Measurements from ENCODE around the gene SAA2.
"Not testable (repeated sequence)": the region's sequence is repeated elsewhere in the genome, so short reads cannot be mapped to it uniquely, and the experiment has no call there.

Gene SAA2

GRCh38 chr11:18248561-18248960 lies at the start of gene SAA2:
TSS of gene SAA2 (minus strand) at chr11:18248668. CDS start at chr11:18248011, 657 bp downstream.
- DNase-seq, result no peak

- DNase-seq, result no peak
These were observed 46.8 kb upstream of the SAA2 start for GRCh38 chr11:18295316-18295715.

- no peak for DNase-seq
These were observed 46.4 kb upstream of the SAA2 start for GRCh38 chr11:18294862-18295261.

- DNase-seq, result no peak
These were observed 40.4 kb upstream of the SAA2 start for GRCh38 chr11:18288911-18289310.

GRCh38 chr11:18285841-18286240 lies 37.4 kb upstream of the SAA2 start:
- no peak for DNase-seq

GRCh38 chr11:18282626-18283025 lies 34.2 kb upstream of the SAA2 start:
- DNase-seq, result no peak

GRCh38 chr11:18280438-18281045 lies 32.1 kb upstream of the SAA2 start:
- DNase-seq, result peak; percentile 7

GRCh38 chr11:18277565-18278271 lies 29.2 kb upstream of the SAA2 start:
- DNase-seq, result no peak

- no peak for DNase-seq
These were observed 22.7 kb upstream of the SAA2 start for GRCh38 chr11:18271206-18271605.

- DNase-seq, result no peak
These were observed 21.6 kb upstream of the SAA2 start for GRCh38 chr11:18270102-18270501.

GRCh38 chr11:18269252-18269651 lies 20.8 kb upstream of the SAA2 start:
- DNase-seq, result not testable (repeated sequence)

- DNase-seq, result peak; percentile 11
These were observed 19.1 kb upstream of the SAA2 start for GRCh38 chr11:18267335-18268133.

- no peak for DNase-seq
These were observed 17.5 kb upstream of the SAA2 start, which contains the start of gene SAA1 for GRCh38 chr11:18265949-18266348. TSS of gene SAA1 (plus strand) at chr11:18266264. CDS start at chr11:18266888, 624 bp downstream.

- DNase-seq, result no peak
These were observed 16.4 kb upstream of the SAA2 start for GRCh38 chr11:18264677-18265555.

- DNase-seq, result no peak
These were observed 15.6 kb upstream of the SAA2 start for GRCh38 chr11:18264035-18264434.

GRCh38 chr11:18262681-18263350 lies 14.3 kb upstream of the SAA2 start:
- DNase-seq, result not testable (repeated sequence)

- DNase-seq, result no peak
These were observed 13.3 kb upstream of the SAA2 start for GRCh38 chr11:18261721-18262120.

GRCh38 chr11:18259259-18259658 lies 10.8 kb upstream of the SAA2 start:
- DNase-seq, result no peak

GRCh38 chr11:18254781-18255361 lies 6.4 kb upstream of the SAA2 start:
- no peak for DNase-seq

- DNase-seq, result no peak
These were observed 5.4 kb upstream of the SAA2 start for GRCh38 chr11:18253778-18254338.

- DNase-seq, result no peak
These were observed 4.8 kb upstream of the SAA2 start for GRCh38 chr11:18253233-18253632.

All from CD4-positive, alpha-beta T cell treated with Interleukin-12 subunit alpha and Interleukin-12 subunit beta, for 1 hour (primary cell).